Measurements from ENCODE around the gene RANBP2.

DNA sequence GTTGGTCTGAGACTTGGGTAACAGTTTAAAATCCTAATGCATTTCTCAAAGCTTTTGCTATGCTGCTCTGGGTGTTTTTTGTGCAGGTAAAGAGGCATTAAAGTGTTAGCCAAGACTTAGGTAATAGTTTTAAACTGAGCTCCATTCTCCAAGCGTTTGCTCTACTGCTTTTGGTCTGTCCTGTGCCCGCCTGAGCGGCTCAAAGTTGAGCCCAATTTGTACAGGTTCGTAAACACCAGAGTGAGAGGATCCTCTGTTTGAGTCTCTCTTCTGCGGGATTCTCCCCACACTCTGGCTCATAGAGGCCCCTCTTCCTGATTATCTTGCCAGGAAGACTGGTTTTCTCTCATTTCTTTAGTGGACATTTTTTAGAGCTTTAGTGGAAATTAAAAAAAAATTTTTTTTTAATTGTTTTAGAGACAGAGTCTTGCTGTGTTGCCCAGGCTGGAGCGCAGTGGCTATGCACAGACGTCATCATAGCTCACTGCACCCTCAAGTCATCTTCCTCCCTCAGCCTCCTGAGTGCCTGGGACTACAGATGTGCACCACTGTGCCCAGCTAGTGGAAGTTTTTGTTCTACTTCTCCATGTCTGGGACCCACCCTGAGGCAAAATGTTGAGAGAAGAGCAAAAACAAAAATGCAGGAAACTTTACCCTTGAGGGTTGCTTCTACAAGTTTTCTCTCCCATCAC is 83.9 kb downstream of the RANBP2 start:
- TF ChIP-seq, protein P1, sequence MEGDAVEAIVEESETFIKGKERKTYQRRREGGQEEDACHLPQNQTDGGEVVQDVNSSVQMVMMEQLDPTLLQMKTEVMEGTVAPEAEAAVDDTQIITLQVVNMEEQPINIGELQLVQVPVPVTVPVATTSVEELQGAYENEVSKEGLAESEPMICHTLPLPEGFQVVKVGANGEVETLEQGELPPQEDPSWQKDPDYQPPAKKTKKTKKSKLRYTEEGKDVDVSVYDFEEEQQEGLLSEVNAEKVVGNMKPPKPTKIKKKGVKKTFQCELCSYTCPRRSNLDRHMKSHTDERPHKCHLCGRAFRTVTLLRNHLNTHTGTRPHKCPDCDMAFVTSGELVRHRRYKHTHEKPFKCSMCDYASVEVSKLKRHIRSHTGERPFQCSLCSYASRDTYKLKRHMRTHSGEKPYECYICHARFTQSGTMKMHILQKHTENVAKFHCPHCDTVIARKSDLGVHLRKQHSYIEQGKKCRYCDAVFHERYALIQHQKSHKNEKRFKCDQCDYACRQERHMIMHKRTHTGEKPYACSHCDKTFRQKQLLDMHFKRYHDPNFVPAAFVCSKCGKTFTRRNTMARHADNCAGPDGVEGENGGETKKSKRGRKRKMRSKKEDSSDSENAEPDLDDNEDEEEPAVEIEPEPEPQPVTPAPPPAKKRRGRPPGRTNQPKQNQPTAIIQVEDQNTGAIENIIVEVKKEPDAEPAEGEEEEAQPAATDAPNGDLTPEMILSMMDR (IDR thresholded peaks at IDR 0.05; ENCODE audit: low read depth, low read length, poor library complexity, severe bottlenecking): no peak
- TF ChIP-seq EZH2phosphoT487 (IDR thresholded peaks at IDR 0.05; ENCODE audit: borderline replicate concordance, low read length): no peak
